Endothelial cell of umbilical vein (primary cell): ENCODE data around the gene IKZF3. TPM values are rescaled to one million over a fixed set of nuclear protein-coding genes. Genes with fewer than 3 reads are reported as not detected.

Experiments
- BruUV-seq: library from RNA; stranded (reverse); fragments of 400-500 nt; replicated peaks from 2 replicates; lab custom pipeline; 2021; lab: Mats Ljungman, UMichigan
- CTCF ChIA-PET: fragments of 300-600, 350-600 bp; sonication (Branson Sonifier 250); formaldehyde crosslinking; loops from one replicate; lab custom pipeline; 2021; ENCODE audit warnings: antibody characterized with exemption, inconsistent platforms; lab: Charles Lee
- POLR2A ChIA-PET: fragments of 300-600, 350-600 bp; sonication (Branson Sonifier 250); formaldehyde crosslinking; loops from one replicate; lab custom pipeline; 2021; ENCODE audit warnings: antibody characterized with exemption, inconsistent platforms; lab: Charles Lee
- DNase-seq: peaks from one replicate; pipeline ENCODE4 v3.0.0-alpha.2; 2011; ENCODE audit warnings: low read depth, low spot score
- FAIRE-seq: peaks from 2 replicates; lab custom pipeline; 2011; peaks lifted over from hg19 to GRCh38; lab: Jason Lieb, UNC
- H2AFZ ChIP-seq: 2 replicates; pipeline ENCODE4 v1.6.0; 2012; ENCODE audit warnings: low read depth, low read length, control low read depth, inconsistent platforms
- H3K27ac ChIP-seq: 2 replicates; pipeline ENCODE4 v1.5.1; 2011; ENCODE audit warnings: low read depth, mild to moderate bottlenecking, control low read depth, low read length, moderate library complexity; ENCODE audit not compliant: insufficient read depth
- H3K27me3 ChIP-seq, 2 experiments: 2 replicates each; pipeline versions ENCODE4 v1.6.0 to v1.6.1; 2011; ENCODE audit warnings: low read length in 2 of 2, mixed read lengths in 1 of 2; ENCODE audit not compliant: control insufficient read depth in 2 of 2, insufficient read depth in 2 of 2
- H3K36me3 ChIP-seq, 2 experiments: 2 replicates in 1 of 2; 3 replicates in 1 of 2; pipeline ENCODE4 v1.5.1; 2011; ENCODE audit warnings: low read length in 2 of 2, mild to moderate bottlenecking in 1 of 2, moderate library complexity in 1 of 2; ENCODE audit not compliant: control insufficient read depth in 2 of 2, insufficient read depth in 2 of 2; ENCODE audit errors: extremely low read depth in 1 of 2
- H3K4me1 ChIP-seq: 3 replicates; pipeline ENCODE4 v1.5.1; 2011; ENCODE audit warnings: mild to moderate bottlenecking, low read length; ENCODE audit not compliant: control insufficient read depth, insufficient read depth; ENCODE audit errors: extremely low read depth
- H3K4me2 ChIP-seq: 2 replicates; pipeline ENCODE4 v1.6.1; 2011; ENCODE audit warnings: low read length, control low read depth, mixed read lengths; ENCODE audit not compliant: insufficient read depth
- H3K4me3 ChIP-seq, 3 experiments: fragments of 200-600 bp in 1 of 3; sonication (generic), shearing (Covaris generic) in 1 of 3; replicated peaks in 1 of 3; 2 replicates each; pipeline ENCODE4 v1.5.1; 2011 to 2016; ENCODE audit warnings: control low read depth in 3 of 3, low read length in 3 of 3, mild to moderate bottlenecking in 2 of 3, inconsistent platforms in 1 of 3, low read depth in 1 of 3, moderate library complexity in 1 of 3; ENCODE audit not compliant: insufficient read depth in 1 of 3
- H3K79me2 ChIP-seq: 2 replicates; pipeline ENCODE4 v1.6.0; 2012; ENCODE audit warnings: low read length, inconsistent platforms; ENCODE audit not compliant: control insufficient read depth, insufficient read depth
- H3K9ac ChIP-seq: replicated peaks from 2 replicates; pipeline ENCODE3; 2011; ENCODE audit warnings: low read length, control low read depth; ENCODE audit not compliant: insufficient read depth; ENCODE audit errors: extremely low read depth
- H3K9me1 ChIP-seq: replicated peaks from 3 replicates; pipeline ENCODE4 v1.6.0; 2011; ENCODE audit warnings: mild to moderate bottlenecking, low read length; ENCODE audit not compliant: control insufficient read depth, insufficient read depth; ENCODE audit errors: extremely low read depth
- H3K9me3 ChIP-seq: replicated peaks from 2 replicates; pipeline ENCODE4 v1.5.1; 2012; ENCODE audit warnings: low read length, inconsistent platforms; ENCODE audit not compliant: control insufficient read depth, insufficient read depth
- H4K20me1 ChIP-seq: replicated peaks from 2 replicates; pipeline ENCODE3; 2011; ENCODE audit warnings: mild to moderate bottlenecking, low read length; ENCODE audit not compliant: control insufficient read depth, insufficient read depth; ENCODE audit errors: extremely low read depth
- CTCF ChIP-seq, 2 donors: IDR thresholded peaks; 1 replicate in 1 of 2; 2 replicates in 1 of 2; pipeline ENCODE4 v1.5.1; 2011; ENCODE audit warnings: low read length in 2 of 2, mild to moderate bottlenecking in 2 of 2, moderate library complexity in 2 of 2, control low read depth in 1 of 2, inconsistent platforms in 1 of 2, low read depth in 1 of 2; ENCODE audit not compliant: insufficient read depth in 1 of 2; ENCODE audit errors: extremely low read depth in 1 of 2
- EZH2 ChIP-seq: IDR thresholded peaks from 2 replicates; pipeline ENCODE4 v1.6.1; 2012; ENCODE audit warnings: borderline replicate concordance, low read depth, mild to moderate bottlenecking, moderate library complexity, low read length, inconsistent platforms; ENCODE audit not compliant: severe bottlenecking
- GATA2 ChIP-seq: IDR thresholded peaks from 2 replicates; pipeline ENCODE4 v1.7.0; 2011; ENCODE audit warnings: low read depth, mild to moderate bottlenecking, moderate library complexity, mixed read lengths, low read length; ENCODE audit not compliant: insufficient read length, insufficient read depth
- JUN ChIP-seq: IDR thresholded peaks from 2 replicates; pipeline ENCODE4 v1.6.1; 2011; ENCODE audit warnings: borderline replicate concordance, low read depth; ENCODE audit not compliant: insufficient read length, insufficient read depth
- MAX ChIP-seq: IDR thresholded peaks from 2 replicates; pipeline ENCODE4 v1.6.1; 2011; ENCODE audit not compliant: insufficient read depth, insufficient read length
- MYC ChIP-seq: IDR thresholded peaks from one replicate; pipeline ENCODE4 v1.6.1; 2011; ENCODE audit warnings: mild to moderate bottlenecking, low read depth, low read length
- POLR2A ChIP-seq: IDR thresholded peaks from 2 replicates; pipeline ENCODE4 v1.6.1; 2012; ENCODE audit warnings: low read depth, mild to moderate bottlenecking, control low read depth, low read length
- POLR2AphosphoS5 ChIP-seq: IDR thresholded peaks from 2 replicates; pipeline ENCODE4 v1.6.1; 2012; ENCODE audit warnings: low read depth, mild to moderate bottlenecking, control low read depth, low read length, moderate library complexity; ENCODE audit not compliant: insufficient read depth
- dilution Hi-C: fragments of 300-500 bp; cut with MboI; formaldehyde crosslinking; loops from one replicate; pipeline ENCODE4 v1.15.0; 2019; ENCODE audit warnings: low sequenced_read_pairs; ENCODE audit not compliant: extremely low pct_ligation_motif_present
- intact Hi-C: fragments of 100-400 bp; cut with micrococcal nuclease; formaldehyde crosslinking; loops from one replicate; pipeline ENCODE4 v1.10.0; 2022
- polyA plus RNA-seq, 4 experiments: library from polyadenylated mRNA; depleted of rRNA in 3 of 4; stranded (reverse) in 3 of 4; unstranded in 1 of 4; fragments of >200 nt; gene quantifications; 2 replicates each; pipeline versions ENCODE4 v1.2.1 to v1.2.3, GENCODE V29; 2011 to 2012; ENCODE audit warnings: missing spikeins in 1 of 4
- total RNA-seq: library from RNA; stranded (reverse); gene quantifications from 2 replicates; pipeline ENCODE4 v1.2.3, GENCODE V29; 2021

Gene IKZF3
- total and polyA plus RNA-seq, 2 donors (not counting 3 experiments of a cell fraction or from before 2014, with no cell fraction given) = not detected

GRCh38 chr17:39841134-39841683, 22.9 kb downstream of the IKZF3 start:
- H3K9me1 ChIP-seq = no peaks in the 10 kb centered on the region
- dilution Hi-C loops (no loop called here), intact Hi-C loops (no loop called here)
- no peaks in the 10 kb centered on the region for H3K36me3 ChIP-seq
- no peak for DNase-seq
- no peak overlapping the region for H3K4me2 ChIP-seq
- H3K9ac ChIP-seq = no peak overlapping the region
- no peak overlapping the region for H3K27ac ChIP-seq
- H4K20me1 ChIP-seq = no peaks in the 10 kb centered on the region
- no peaks in the 10 kb centered on the region for H3K79me2 ChIP-seq
- POLR2A ChIA-PET = interaction anchor here (0.7 kb wide), 1 partner anchor 17 kb away, joined by 4 read pairs; no protein-coding TSS in a partner anchor
- CTCF ChIA-PET = no interaction called here
- H2AFZ ChIP-seq = no peak overlapping the region
- H3K27me3 ChIP-seq = peaks cover 11 to 23% of the 10 kb centered on the region in 2 experiments
- no peak overlapping the region for H3K4me3 ChIP-seq
- no peak for FAIRE-seq
- no TSS peak for BruUV-seq
- TF ChIP-seq POLR2A (no peak), POLR2AphosphoS5 (no peak), MAX (no peak), MYC (no peak), EZH2 (no peak), CTCF (IDR thresholded peaks at IDR 0.05; ENCODE audit: extremely low read depth in 1 of 2, insufficient read depth in 1 of 2, low read depth in 1 of 2, low read length in 2 of 2) (no peak), GATA2 (no peak), JUN (no peak)
- no peaks in the 10 kb centered on the region for H3K9me3 ChIP-seq
- no peaks in the 10 kb centered on the region for H3K4me1 ChIP-seq
